Lower lobe of right lung (tissue), 2 donors: ENCODE data around the gene YTHDF1. TPM values are rescaled to one million over a fixed set of nuclear protein-coding genes. Genes with fewer than 3 reads are reported as not detected.

Experiments
- ATAC-seq, 2 donors: fragments of 200-7000 bp; cut with Tn5 transposase; one replicate each; pipeline ENCODE4 v1.9.1; 2020 to 2022; ENCODE audit warnings: mild to moderate bottlenecking in 2 of 2, moderate library complexity in 2 of 2
- DNase-seq: peaks from one replicate; pipeline ENCODE4 v3.0.0-alpha.2; 2020
- H3K27ac ChIP-seq: fragments of 200-600 bp; one replicate; pipeline ENCODE4 v1.8.0; 2022
- H3K27me3 ChIP-seq: fragments of 200-600 bp; one replicate; pipeline ENCODE4 v1.8.0; 2022; ENCODE audit warnings: low read depth
- H3K36me3 ChIP-seq: fragments of 200-600 bp; one replicate; pipeline ENCODE4 v1.8.0; 2022; ENCODE audit warnings: mild to moderate bottlenecking
- H3K4me1 ChIP-seq: fragments of 200-600 bp; one replicate; pipeline ENCODE4 v1.8.0; 2022
- H3K4me3 ChIP-seq: fragments of 200-600 bp; one replicate; pipeline ENCODE4 v1.8.0; 2022; ENCODE audit warnings: mild to moderate bottlenecking
- H3K9me3 ChIP-seq: fragments of 200-600 bp; one replicate; pipeline ENCODE4 v1.8.0; 2022
- intact Hi-C: fragments of 100-400 bp; cut with DNase I; formaldehyde crosslinking; loops from one replicate; pipeline ENCODE4 v1.11.0; 2022
- total RNA-seq: library from RNA; stranded (reverse); fragmentation: NEBNext Ultra II Directional; extraction: Animal tissue kit (Norgen Biotek cat#: 25700); gene quantifications from one replicate; pipeline ENCODE4 v1.2.1, GENCODE V29; 2021
- TF ChIP-seq, protein P1 (sequence below): fragments of 200-600 bp; IDR thresholded peaks from one replicate; pipeline ENCODE4 v1.8.0; 2022; ENCODE audit warnings: antibody characterized with exemption, mild to moderate bottlenecking
- donor health status: DM: no; HTN: yes; CAD: no; lungs with severe emphysema.

Gene YTHDF1
- total RNA-seq, 1 donor from 2014 or later, result 33.4 TPM

DNA sequence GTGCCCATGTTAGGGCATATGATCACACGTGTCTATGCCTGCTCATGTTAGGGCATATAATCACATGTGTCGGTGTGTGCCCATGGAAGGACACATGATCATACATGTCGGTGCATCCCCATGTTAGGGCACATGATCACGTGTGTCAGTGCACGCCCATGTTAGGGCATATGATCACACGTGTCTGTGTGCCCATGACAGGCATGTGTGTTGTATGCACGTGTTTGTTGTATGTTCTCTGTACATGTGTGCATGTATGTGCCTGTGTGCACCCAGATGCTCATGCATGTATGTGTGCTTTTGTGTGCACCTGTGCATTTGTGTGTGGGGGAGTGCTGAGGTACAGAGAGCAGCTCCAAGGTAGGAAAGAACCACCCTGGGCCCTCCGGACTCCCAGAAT, 29.8 kb downstream of the YTHDF1 start:
- Histone ChIP-seq H3K4me1 (no peaks in the 10 kb centered on the region), H3K27ac (no peak overlapping the region), H3K4me3 (no peak overlapping the region), H3K36me3 (no peaks in the 10 kb centered on the region), H3K27me3 (peaks cover 26% of the 10 kb centered on the region), H3K9me3 (no peaks in the 10 kb centered on the region)
- intact Hi-C loops, result no loop called here
- no peak for DNase-seq
- no peak for ATAC-seq
- TF ChIP-seq, protein P1, sequence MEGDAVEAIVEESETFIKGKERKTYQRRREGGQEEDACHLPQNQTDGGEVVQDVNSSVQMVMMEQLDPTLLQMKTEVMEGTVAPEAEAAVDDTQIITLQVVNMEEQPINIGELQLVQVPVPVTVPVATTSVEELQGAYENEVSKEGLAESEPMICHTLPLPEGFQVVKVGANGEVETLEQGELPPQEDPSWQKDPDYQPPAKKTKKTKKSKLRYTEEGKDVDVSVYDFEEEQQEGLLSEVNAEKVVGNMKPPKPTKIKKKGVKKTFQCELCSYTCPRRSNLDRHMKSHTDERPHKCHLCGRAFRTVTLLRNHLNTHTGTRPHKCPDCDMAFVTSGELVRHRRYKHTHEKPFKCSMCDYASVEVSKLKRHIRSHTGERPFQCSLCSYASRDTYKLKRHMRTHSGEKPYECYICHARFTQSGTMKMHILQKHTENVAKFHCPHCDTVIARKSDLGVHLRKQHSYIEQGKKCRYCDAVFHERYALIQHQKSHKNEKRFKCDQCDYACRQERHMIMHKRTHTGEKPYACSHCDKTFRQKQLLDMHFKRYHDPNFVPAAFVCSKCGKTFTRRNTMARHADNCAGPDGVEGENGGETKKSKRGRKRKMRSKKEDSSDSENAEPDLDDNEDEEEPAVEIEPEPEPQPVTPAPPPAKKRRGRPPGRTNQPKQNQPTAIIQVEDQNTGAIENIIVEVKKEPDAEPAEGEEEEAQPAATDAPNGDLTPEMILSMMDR, result no peak

DNA sequence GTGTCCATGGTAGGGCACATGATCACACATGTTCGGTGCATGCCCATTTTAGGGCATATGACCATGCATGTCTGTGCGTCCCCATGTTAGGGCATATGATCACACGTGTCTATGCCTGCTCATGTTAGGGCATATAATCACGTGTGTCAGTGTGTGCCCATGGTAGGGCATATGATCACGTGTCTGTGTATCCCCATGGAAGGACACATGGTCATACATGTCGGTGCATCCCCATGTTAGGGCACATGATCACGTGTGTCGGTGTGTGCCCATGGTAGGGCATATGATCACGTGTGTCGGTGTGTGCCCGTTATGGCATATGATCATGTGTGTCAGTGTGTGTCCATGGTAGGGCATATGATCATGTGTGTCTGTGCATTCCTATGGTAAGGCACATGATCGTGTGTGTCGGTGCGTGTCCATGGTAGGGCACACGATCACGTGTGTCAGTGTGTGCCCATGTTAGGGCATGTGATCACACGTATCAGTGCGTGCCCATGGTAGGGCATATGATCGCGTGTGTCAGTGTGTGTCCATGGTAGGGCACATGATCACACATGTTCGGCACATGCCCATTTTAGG, 30.6 kb downstream of the YTHDF1 start:
- peaks cover 34% of the 10 kb centered on the region for H3K27me3 ChIP-seq
- no peak for DNase-seq
- H3K9me3 ChIP-seq, result no peaks in the 10 kb centered on the region
- H3K4me3 ChIP-seq, result no peak overlapping the region
- no peaks in the 10 kb centered on the region for H3K36me3 ChIP-seq
- intact Hi-C loops, result no loop called here
- TF ChIP-seq, protein P1, result no peak
- no peak overlapping the region for H3K27ac ChIP-seq
- H3K4me1 ChIP-seq, result no peaks in the 10 kb centered on the region
- no peak for ATAC-seq

DNA sequence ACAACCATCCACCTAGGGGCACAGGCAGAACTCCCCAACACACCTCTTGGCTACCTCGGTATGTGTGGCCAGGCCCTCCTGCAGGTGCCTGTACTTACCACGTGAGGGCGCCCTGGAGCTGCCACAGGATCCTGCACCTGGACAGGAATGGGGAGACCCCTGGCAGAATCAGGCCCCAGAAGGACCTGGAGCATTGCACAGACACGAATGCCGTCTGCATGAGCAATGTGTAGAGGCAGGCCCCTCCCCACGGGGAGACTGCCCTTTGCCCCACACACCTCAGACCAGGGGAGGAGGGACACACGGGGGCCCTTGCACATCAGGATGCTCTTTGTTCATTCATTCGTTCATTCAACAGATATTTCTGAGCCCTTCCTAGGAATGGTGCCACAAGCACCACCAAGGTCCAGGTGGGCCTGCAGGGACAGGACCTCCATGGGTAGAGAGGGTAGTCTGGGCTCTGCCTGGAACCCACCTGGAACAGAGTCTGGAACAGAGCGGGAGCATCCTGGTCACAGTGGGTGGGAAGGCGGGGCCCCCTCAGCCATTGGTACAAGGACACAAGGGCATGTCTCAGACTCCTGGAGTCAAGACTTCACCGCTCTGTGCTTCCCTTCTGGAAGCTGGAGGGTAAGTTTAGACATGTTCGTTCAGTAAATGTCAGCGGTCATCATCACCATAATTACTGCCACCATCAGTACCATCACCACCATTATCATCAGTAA, 32.3 kb downstream of the YTHDF1 start:
- H3K27me3 ChIP-seq, result peaks cover 49% of the 10 kb centered on the region
- TF ChIP-seq, protein P1, result peak; percentile 76
- no peak overlapping the region for H3K4me3 ChIP-seq
- H3K36me3 ChIP-seq, result no peaks in the 10 kb centered on the region
- DNase-seq, result peak; percentile 62
- peaks cover 6% of the 10 kb centered on the region for H3K4me1 ChIP-seq
- H3K27ac ChIP-seq, result no peak overlapping the region
- intact Hi-C loops, result no loop called here
- ATAC-seq, result peak; percentile 47 to 58
- H3K9me3 ChIP-seq, result no peaks in the 10 kb centered on the region

DNA sequence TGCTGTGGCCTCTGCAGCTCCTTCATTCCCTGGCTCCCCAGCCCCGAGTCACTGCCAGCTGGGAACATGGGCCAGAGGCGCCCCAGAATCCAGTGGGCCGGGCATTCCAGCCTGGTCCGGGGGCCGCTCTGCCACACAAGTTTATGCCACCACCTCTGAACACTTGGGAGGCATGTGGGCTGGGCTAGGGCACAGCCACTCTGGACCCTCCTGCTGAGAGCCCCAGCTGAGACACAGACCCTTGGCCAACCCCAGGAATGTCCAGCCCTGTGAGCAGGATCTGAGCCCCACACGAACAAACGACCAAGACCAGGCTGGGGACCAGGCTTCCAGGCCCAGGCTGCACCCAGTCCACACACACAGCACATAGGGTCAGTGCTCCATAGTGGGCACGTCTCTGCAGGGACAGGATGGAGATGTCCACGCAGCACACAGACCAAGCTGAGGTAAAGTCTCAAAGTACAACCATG, 33.0 kb downstream of the YTHDF1 start:
- Histone ChIP-seq H3K27me3 (peaks cover 55% of the 10 kb centered on the region), H3K9me3 (no peaks in the 10 kb centered on the region), H3K36me3 (no peaks in the 10 kb centered on the region), H3K4me1 (peaks cover 11% of the 10 kb centered on the region), H3K27ac (no peak overlapping the region), H3K4me3 (no peak overlapping the region)
- ATAC-seq, result no peak
- TF ChIP-seq, protein P1, result no peak
- DNase-seq, result no peak
- intact Hi-C loops, result no loop called here

DNA sequence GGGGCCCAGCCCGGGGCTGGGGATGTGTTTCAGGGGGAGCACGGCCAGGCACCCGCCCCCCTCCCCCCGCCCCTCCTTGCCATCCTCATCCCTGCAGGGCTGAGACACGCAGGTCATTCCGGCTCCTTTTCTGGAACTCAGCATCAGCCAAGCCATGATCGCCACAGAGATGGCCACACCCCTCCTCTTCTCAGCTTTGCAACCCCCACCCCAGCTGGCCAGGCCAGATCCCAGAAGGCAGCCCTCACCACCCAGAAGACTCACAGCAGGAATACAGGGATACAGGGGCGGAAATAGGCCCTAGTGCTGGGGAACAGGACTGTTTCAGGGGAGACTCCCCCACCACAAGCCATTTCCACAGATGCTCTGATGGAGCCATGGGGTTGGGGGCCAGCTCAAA, 33.5 kb downstream of the YTHDF1 start:
- TF ChIP-seq, protein P1, result no peak
- DNase-seq (no peak), ATAC-seq (no peak)
- Histone ChIP-seq H3K4me3 (no peak overlapping the region), H3K4me1 (peaks cover 17% of the 10 kb centered on the region), H3K27ac (no peak overlapping the region), H3K36me3 (no peaks in the 10 kb centered on the region), H3K9me3 (no peaks in the 10 kb centered on the region), H3K27me3 (peaks cover 60% of the 10 kb centered on the region)
- intact Hi-C loops, result no loop called here
